Measurements from ENCODE around the gene COL8A2. TPM values are rescaled to one million over a fixed set of nuclear protein-coding genes. Genes with fewer than 3 reads are reported as not detected.

Gene COL8A2
- total RNA-seq = 5.0 and 6.7 TPM in 2 replicates

DNA sequence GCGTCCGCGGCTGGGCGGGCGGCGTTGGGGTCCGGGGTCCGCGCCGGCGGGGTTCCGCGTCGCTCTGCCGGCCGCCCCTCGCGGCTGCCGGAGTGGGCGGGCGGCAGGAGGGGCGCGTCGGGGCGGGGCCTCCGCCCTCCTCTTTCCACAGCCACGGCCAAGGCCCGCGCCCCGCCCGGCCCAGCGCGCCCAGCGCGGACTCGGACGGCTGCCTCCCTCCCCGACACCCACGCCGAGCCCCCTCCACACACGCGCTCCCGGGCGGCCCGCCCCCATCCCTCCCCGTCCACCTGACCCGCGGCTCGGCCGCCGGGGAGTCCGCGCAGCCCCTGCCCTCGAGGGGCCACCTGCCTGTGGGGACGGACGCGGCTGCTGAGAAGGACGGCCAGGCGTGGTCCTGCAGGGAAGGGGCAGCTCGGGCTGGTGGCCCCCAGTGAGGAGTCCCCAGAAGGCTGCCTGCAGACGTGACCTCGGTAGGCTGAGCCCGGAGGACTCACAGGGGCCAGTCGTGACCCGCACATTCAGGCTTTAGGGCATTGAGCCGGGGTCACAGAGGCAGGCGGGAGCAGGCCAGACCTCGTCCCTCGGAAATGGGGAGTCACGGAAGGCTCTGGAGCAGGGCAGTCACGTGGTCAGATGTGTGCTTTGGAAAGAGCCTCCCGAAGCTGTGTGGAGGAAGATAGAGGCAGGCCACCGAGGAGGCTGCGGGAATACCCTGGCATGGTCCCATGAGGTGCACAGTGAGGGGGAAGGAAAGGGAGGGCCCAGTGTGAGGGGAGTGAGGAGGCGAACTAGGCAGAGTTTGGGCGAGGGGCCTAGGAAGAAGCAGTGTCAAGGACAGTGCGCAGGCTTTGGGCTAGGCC, at the start of gene COL8A2:
Gene COL8A2 (minus strand): TSS at position 94 of the 863 bp plus-strand sequence. CDS start 24,980 bp downstream, outside the sequence.

DNA sequence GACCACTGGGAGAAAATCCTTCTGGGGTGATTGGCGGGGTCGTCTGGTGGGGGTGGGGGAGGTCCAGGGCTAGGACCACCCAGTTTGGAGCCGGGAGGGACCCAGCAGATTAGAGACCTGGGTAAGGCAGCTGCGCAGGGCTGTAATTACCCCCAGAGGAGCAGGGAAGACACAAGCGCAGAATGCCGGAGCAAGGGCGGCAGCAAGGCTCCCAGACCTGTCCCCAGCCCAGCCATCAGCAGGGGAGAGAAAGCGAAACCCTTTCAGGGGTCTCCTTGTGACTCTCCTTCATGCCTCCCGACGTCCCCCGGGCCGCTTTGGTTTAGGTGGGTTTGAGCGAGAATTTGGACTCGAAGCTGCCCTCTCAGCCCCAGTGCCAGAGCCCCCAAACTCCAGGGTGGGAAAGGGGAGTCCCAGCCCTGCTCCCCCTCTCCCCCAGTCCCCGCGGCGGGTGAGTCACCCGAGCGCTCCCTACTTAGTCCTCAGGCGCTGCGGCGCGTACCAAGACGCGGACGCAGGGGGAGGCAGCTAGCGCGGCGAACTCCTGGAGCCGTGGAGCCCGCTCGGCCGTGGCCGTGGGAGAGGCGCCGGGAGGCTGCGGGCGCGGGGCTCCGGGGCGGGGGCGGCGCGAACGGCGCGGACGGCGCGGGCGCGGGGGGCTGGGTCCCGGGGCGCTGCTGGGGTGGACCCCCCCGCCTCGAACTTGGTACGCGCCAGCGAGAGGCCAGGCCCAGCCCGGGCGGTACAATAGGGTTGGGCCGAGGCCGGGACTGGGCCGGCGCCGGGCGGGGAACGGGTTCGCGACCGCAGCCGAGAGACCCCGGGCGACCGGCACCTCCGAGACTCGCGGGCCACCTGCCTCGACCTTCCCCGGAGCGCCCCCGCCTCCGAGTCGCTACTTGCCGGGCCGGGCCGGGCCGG, 30.6 kb upstream of the COL8A2 start, which contains the start of gene MAP7D1:
Gene MAP7D1 (plus strand): TSS at position 753 of the 921 bp plus-strand sequence. CDS start 258 bp downstream, outside the sequence.

DNA sequence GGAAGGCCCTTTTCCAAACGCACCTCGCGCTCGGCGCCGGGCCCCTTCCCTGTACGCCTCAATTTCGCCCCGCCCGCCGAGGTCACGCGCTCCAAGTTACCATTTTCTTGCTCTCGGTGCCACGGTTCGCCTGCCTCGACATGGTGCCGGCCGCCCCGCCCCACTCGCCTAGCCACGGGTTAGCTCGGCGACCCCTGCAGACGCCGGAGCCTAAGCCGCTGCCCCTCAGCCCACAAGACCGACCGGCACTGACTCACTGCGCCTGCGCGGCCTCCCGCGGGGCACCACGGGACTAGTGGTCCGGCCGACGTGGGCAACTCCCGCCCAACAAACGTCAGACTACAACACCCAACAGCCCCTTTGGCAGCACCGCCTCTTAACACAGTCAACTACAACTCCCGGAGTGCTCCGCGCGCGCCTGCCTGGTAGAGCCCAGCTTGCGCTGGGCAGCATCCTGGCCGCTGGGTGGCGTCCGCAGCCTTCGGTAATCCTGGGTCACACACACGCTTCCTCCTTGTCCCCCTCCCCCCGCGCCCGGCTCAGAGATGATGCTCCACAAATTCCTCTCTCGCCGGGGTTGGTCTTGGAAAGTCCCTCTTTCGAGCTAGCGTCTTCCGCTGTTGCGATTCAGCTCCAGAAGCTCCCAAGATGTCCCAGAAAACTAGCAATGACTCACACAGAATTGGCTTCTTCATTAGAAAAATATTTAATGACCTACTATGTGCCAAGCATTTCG, 24.4 kb upstream of the COL8A2 start, which contains the start of gene TRAPPC3:
Gene TRAPPC3 (minus strand): TSS at position 250 of the 736 bp plus-strand sequence. CDS start 108 bp downstream, at position 142.

DNA sequence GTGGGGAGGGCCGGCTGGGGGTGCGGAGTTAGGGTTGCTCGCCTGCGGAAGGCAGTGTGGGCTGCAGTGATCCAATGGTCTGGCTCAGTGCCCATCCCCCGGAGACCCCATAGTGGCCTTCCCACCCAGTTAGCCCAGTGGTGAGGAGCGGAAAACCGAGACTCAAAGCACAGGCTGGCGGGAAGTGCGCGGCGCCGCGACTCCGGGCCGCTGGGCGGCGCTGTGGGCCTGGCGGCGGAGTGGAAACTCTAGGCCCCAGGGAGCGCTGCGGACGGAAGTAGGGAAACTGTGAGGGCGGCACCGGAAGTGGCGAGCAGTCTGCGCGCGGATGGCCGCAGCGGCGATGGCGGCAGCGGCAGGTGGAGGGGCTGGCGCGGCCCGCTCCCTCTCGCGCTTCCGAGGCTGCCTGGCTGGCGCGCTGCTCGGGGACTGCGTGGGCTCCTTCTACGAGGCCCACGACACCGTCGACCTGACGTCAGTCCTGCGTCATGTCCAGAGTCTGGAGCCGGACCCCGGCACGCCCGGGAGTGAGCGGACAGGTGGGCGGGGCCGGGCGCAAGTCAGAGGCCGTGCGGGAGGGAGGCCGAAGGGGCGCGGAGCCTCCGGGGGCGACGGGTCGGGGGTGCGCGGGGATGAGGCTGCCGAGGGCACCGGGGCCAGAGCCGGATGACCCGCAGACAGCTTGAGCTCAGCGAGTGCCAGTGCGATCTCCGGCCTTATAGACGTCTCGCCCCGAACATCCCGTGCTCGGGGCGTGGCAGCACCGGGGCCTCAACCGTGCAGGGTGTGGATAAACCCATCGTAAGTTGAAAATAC, 36.2 kb downstream of the COL8A2 start, which contains the start of gene ADPRS:
Gene ADPRS (plus strand): TSS at position 316 of the 816 bp plus-strand sequence. CDS start 13 bp downstream, at position 329.

DNA sequence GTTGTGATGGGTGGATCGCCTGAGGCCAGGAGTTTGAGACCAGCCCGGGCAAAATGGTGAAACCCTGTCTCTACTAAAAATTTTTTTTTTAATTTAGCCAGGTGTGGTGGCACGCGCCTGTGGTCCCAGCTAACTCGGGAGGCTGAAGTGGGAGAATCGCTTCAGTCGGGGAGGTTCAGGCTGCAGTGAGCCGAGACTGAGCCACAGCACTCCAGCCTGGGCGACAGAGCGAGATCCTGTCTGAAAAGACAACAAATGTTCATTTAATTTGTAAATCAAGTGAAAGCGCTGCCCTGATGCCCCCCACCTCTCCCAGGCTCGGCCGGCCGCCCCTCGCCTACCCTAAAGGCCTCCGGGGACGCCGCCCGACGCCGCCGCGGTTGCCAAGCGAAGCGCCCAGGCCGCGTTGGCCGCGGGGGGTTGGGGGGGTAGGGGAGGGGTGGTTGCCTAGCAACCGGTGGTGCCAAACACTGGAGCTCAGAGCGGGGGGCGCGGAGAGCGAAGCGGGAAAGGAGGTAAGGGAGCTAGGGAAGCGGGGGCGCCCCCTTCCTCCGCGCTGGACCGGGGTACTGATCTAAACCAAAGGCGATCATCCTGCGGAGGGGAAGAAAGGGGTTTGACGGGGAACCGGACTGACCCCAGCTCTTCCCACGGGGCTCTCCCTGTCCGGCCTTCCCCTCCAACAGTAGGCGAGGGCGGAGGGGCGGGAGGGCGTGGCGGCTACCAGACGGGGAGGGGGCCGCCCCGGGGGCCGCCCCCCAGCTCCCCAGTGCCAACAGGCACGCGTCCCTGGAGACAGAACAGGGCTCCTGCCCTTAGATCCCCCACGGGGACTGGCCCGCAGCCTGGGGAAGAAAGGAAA, 41.2 kb downstream of the COL8A2 start, which contains the start of gene TEKT2:
Gene TEKT2 (plus strand): TSS at position 460 of the 862 bp plus-strand sequence. CDS start 828 bp downstream, outside the sequence.

Other genes starting within 250 kb of the COL8A2 start
- 18.8 and 37.8 TPM in 2 replicates for gene AGO1, start 242.0 kb downstream of the COL8A2 start, total RNA-seq
- 14.4 and 25.3 TPM in 2 replicates for gene AGO3, start 194.1 kb downstream of the COL8A2 start, total RNA-seq
- gene TEKT2, start 41.1 kb downstream of the COL8A2 start, total RNA-seq = not detected in 2 replicates
- 40.2 and 46.6 TPM in 2 replicates for gene ADPRS, start 36.3 kb downstream of the COL8A2 start, total RNA-seq
- gene TRAPPC3, start 24.3 kb upstream of the COL8A2 start, total RNA-seq = 93.6 and 96.5 TPM in 2 replicates
- 124 and 259 TPM in 2 replicates for gene MAP7D1, start 30.9 kb upstream of the COL8A2 start, total RNA-seq
- 74.8 and 130 TPM in 2 replicates for gene THRAP3, start 99.2 kb upstream of the COL8A2 start, total RNA-seq
- 2.2 and 4.7 TPM in 2 replicates for gene SH3D21, start 181.1 kb upstream of the COL8A2 start, total RNA-seq
- gene EVA1B, start 198.4 kb upstream of the COL8A2 start, total RNA-seq = 175 and 366 TPM in 2 replicates